COR-L47 (cell line): ENCODE measurements around the gene TNFRSF25.
"Not testable (repeated sequence)": the region's sequence is repeated elsewhere in the genome, so short reads cannot be mapped to it uniquely, and the experiment has no call there.

Source experiments
- DNase-seq: peaks from one replicate; lab custom pipeline; 2025; lab: John Stamatoyannopoulos, UW

Gene TNFRSF25

GRCh38 chr1:6501279-6501813 is 35.4 kb upstream of the TNFRSF25 start:
- no peak for DNase-seq

- DNase-seq = no peak
Measured at GRCh38 chr1:6500544-6501278, 34.7 kb upstream of the TNFRSF25 start.

GRCh38 chr1:6499296-6499695 is 33.3 kb upstream of the TNFRSF25 start:
- DNase-seq = no peak

- DNase-seq = no peak
Measured at GRCh38 chr1:6498576-6499111, 32.7 kb upstream of the TNFRSF25 start.

GRCh38 chr1:6497867-6498575 is 32.0 kb upstream of the TNFRSF25 start:
- DNase-seq = no peak

- DNase-seq = peak; percentile 45
Measured at GRCh38 chr1:6497215-6497866, 31.4 kb upstream of the TNFRSF25 start.

GRCh38 chr1:6496890-6497214 is 30.9 kb upstream of the TNFRSF25 start:
- DNase-seq = no peak

GRCh38 chr1:6496365-6496721 is 30.4 kb upstream of the TNFRSF25 start:
- DNase-seq = no peak

GRCh38 chr1:6495540-6496364 is 29.8 kb upstream of the TNFRSF25 start:
- DNase-seq = no peak

GRCh38 chr1:6495041-6495441 is 29.1 kb upstream of the TNFRSF25 start:
- DNase-seq = peak; percentile 70

- DNase-seq = no peak
Measured at GRCh38 chr1:6494627-6495026, 28.7 kb upstream of the TNFRSF25 start.

- not testable (repeated sequence) for DNase-seq
Measured at GRCh38 chr1:6493834-6494223, 27.9 kb upstream of the TNFRSF25 start.

- no peak for DNase-seq
Measured at GRCh38 chr1:6491966-6492365, 26.0 kb upstream of the TNFRSF25 start.

- no peak for DNase-seq
Measured at GRCh38 chr1:6491480-6491962, 25.5 kb upstream of the TNFRSF25 start, which contains the start of gene PLEKHG5. PLEKHG5 (minus strand) TSS chr1:6491667; CDS start chr1:6477571, 14,096 bp downstream.

- DNase-seq = no peak
Measured at GRCh38 chr1:6491081-6491449, 25.1 kb upstream of the TNFRSF25 start.

GRCh38 chr1:6490181-6491080 is 24.5 kb upstream of the TNFRSF25 start:
- DNase-seq = peak; percentile 33

- peak; percentile 54 for DNase-seq
Measured at GRCh38 chr1:6489799-6490180, 23.8 kb upstream of the TNFRSF25 start.

- DNase-seq = no peak
Measured at GRCh38 chr1:6489383-6489765, 23.4 kb upstream of the TNFRSF25 start.

GRCh38 chr1:6488602-6489382 is 22.8 kb upstream of the TNFRSF25 start:
- DNase-seq = no peak
